A172 (cell line): Measurements from ENCODE around the gene TNIK. TPM values are rescaled to one million over a fixed set of nuclear protein-coding genes. Genes with fewer than 3 reads are reported as not detected.
A peak's percentile ranks its signal among the peaks of the same experiment; 100 is the strongest.

Experiments used
- DNase-seq: peaks from one replicate; pipeline ENCODE4 v3.0.0-alpha.2; 2015; ENCODE audit warnings: low spot score
- total RNA-seq: library from RNA; depleted of rRNA; stranded (reverse); fragments of >200 nt; shearing (Covaris generic); gene quantifications from 2 replicates; pipeline ENCODE4 v1.2.3, GENCODE V29; 2014

Gene TNIK
- total RNA-seq, 1 experiment from 2014 or later, result 17.8 TPM

- DNase-seq, result peak; percentile 50
Measured at GRCh38 chr3:171044835-171045793, 415.1 kb downstream of the TNIK start.

GRCh38 chr3:171044384-171044783 is 415.8 kb downstream of the TNIK start:
- no peak for DNase-seq

GRCh38 chr3:171039674-171040073 is 420.5 kb downstream of the TNIK start:
- no peak for DNase-seq

GRCh38 chr3:171038342-171038741 is 421.9 kb downstream of the TNIK start:
- DNase-seq, result no peak

- peak; percentile 90 for DNase-seq
Measured at GRCh38 chr3:171028779-171029232, 431.4 kb downstream of the TNIK start.

- DNase-seq, result peak; percentile 84
Measured at GRCh38 chr3:171028025-171028778, 432.0 kb downstream of the TNIK start.

GRCh38 chr3:171026597-171027293 is 433.5 kb downstream of the TNIK start, which contains the start of gene SLC2A2:
Gene SLC2A2 (minus strand): TSS chr3:171026720. CDS start chr3:171026670, 50 bp downstream.
- no peak for DNase-seq

GRCh38 chr3:171023566-171023965 is 436.6 kb downstream of the TNIK start:
- DNase-seq, result no peak

- DNase-seq, result no peak
Measured at GRCh38 chr3:171021377-171021776, 438.8 kb downstream of the TNIK start.

GRCh38 chr3:171018156-171018935 is 441.9 kb downstream of the TNIK start:
- DNase-seq, result no peak

GRCh38 chr3:171013822-171014748 is 446.1 kb downstream of the TNIK start:
- no peak for DNase-seq

GRCh38 chr3:171011873-171012336 is 448.3 kb downstream of the TNIK start:
- DNase-seq, result no peak
